Activated CD4-positive, alpha-beta T cell treated with anti-CD3 and anti-CD28 coated beads, Interleukin-2, amount 50 U/mL, for 4 hours (primary cell): Measurements from ENCODE around the gene ATP1A1.
A peak's percentile ranks its signal among the peaks of the same experiment; 100 is the strongest.

ENCODE experiments used
- DNase-seq, 2 experiments: peaks; one replicate each; pipeline ENCODE4 v3.0.0-alpha.2; 2020

The ATP1A1 gene

DNA sequence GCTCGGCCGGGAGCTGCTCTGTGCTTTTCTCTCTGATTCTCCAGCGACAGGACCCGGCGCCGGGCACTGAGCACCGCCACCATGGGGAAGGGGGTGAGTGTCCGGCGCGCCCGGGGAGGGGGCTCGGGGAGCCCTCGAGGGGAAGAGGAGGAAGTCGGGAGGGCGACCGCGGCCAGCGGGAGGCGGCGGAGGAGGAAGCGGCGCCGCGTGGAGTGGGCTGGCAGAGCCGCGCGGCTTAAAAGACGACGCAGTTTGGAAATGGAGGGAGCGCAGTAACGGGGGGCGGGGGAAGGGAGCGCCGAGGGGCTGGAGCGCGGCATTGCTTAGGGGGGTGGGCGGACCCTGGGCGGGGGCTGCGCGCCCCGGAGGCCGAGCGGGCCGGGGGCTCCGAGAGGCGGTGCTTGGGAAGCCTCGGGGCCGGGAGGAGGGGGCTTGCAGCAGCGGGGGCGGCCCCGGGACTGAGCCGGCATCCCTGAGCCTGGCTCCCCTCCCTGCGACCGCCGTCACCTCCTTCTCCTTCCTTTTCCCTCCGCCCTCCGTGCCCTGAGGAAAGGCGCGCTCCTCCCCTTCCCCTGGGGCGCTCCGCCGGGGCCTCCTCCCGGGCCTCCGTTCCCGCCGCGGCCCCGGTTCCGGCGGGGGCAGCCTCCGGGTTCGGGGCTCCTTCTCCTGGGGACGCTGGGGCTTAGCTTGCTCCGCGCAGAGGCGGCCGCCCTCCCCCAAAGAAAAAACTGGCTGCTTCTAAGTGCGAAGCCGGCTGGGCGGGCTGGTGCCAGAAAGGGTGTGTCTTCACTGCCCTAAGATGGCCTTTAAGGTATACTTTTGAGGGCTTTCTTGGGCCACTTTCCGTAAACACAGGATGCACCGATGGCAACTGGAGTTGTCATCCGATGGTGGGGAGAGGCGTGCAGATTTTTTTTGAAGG, 648 bp downstream of the ATP1A1 start:
- DNase-seq = peak; percentile 41 to 42

GRCh38 chr1:116374353-116375147, 1.5 kb downstream of the ATP1A1 start:
- no peak for DNase-seq

- DNase-seq = no peak
Observed at GRCh38 chr1:116375148-116375886, 2.3 kb downstream of the ATP1A1 start.

DNA sequence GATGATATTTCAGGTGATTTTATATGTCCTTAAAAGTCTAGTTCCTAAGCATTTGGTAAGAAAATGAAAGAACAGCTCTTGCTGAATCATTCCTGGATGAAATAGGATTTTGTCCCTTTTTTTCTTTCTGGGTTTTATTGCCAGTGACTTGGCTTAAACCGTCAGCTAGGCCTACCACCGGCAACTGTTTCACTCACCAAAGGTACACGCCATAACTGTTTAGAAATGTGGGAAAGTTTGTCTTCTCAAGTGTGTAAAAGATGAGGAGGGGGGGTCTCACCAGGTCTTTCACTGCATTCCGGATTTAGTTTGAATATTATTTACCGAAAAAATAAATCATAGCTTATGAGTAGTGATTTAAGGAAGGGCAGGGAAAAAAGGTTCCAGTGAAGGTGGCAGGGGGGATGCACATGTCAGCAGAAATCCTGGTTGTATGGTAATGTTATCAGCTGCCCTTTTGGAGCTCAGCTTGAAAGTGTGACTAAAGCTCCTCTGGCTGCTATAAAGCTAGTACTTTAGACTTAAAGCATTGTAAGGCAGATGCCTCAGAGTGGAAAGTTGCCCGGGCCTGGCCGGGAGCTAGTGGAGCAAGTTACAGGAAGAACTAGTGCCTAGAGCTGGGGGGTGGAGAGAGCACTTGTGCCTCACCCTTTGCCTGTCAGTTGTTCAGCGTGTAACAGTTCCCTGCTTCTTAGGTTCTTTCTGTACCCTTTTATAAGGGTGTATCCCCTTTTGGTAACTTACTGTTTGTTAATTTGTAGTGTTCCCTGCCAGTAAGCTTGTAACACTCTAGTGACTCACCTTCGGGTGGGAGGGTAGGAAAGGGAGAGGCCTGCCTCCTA, 3.1 kb downstream of the ATP1A1 start:
- peak; percentile 45 to 49 for DNase-seq

DNA sequence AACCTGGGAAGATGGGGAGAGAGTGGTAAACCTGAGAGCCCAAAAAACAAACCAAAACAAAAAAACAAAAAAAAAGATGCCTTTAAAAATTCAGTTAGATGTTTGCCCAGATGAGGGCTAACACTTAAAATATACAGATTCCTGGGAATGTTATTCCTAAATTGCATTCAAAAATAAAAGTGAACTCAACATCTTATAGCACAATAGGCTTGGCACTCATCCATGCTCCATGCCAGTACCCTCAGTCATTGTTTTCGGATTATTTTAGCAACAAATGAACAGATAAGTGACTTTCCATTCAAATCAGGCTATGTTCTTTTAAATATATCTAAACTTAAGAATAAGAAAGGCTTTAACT, 3.7 kb downstream of the ATP1A1 start:
- DNase-seq = no peak

- DNase-seq = no peak
Observed at GRCh38 chr1:116377541-116378529, 4.8 kb downstream of the ATP1A1 start.

DNA sequence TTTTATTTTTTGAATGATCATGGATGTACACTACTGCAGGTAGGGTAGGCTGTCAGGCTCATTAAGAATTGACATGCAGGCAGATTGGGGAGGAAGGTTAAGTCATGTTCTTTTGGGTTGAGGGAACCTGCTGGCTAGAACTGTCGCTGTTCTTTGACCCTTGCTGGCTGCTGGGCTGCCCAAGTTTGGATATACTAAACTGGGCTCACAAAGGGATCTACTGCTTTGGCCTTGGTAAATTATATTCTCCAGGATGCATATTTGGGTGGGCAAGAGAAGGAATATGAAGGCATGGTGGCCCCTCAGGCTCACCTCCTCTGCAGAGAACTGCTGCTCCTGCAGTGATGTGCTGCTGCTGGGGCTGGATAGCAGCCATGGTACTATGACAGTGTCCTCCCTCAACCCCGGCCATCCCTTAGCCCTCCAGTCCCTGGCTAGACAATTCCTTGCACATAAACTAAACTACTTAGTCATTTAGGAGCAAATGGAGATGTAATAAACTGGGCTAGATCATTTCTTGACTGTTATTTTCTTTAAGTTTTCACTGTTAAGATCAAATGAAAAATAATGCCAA, 6.1 kb downstream of the ATP1A1 start:
- no peak for DNase-seq

DNA sequence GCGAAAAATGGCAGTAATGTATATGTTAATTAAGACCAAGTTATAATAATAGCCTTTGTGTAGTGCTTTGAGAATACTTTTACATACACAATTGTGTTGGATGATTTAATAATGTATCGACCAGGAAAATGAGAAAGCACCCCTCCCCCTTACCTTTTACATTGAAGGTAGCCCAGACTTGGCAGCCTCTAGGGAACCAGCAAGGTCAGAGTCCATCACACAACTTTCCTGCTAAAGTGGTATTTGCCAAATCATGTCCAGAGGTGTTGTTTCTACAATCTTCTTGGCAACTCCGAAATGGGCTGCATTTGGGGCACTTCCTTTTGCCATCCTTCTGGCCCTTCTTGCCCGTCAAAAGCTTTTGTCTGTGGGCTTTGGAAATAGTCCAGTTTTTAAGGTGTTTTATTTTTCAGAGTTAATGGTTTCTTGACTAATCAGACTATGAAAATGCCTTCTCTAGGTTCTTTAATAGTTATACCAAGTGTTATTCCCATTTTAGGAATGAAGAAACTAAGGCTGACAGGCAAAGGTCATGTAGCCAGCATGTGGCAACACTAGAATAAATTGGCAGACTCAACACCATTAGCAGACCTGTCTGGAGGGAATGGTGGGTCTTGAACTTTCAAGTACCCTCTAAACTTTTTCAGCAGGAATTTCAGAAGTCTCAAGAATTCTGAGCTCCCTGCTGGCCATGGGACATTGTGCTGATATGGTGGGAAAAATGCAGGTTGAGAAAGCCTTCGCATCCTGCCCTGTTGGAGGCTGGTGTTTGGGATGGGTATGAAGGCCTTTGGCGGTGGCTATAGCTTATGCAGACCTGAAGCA, 6.8 kb downstream of the ATP1A1 start:
- DNase-seq = no peak

DNA sequence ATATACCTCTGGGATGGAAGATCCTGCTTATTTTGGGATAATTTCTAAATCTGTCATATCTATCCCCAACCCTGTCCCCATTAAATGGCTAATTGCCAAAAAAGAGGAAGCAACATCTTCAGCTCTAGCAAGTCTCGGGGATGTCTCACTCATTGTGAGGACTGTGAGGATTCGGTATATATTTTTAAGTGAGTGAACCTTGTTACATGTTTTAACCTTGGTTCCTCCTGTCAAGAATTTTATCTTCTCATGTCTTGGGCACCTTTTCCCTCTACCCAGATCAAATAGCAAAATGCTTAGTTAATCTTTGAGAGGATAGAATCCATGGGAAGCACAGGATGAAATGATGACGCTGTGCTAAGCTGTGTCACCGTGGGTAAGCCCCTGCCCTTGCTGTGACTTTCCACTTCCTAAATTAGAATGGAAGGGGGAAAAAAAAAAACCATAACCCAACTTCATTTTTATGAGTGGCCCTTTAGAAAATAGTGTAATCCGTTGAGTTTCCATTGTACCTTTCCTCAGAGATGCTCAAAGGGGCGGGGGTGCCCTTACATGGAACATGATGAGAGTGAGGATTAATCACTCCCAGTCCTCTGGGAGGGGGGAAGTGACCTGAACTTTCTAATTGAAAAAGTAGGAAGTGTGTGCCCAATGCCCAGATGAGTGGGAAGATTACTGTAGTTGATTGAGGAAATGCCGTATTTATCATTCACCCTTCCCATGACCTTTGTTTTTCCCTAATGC, 7.6 kb downstream of the ATP1A1 start:
- no peak for DNase-seq

GRCh38 chr1:116382321-116382720, 9.3 kb downstream of the ATP1A1 start:
- no peak for DNase-seq

DNA sequence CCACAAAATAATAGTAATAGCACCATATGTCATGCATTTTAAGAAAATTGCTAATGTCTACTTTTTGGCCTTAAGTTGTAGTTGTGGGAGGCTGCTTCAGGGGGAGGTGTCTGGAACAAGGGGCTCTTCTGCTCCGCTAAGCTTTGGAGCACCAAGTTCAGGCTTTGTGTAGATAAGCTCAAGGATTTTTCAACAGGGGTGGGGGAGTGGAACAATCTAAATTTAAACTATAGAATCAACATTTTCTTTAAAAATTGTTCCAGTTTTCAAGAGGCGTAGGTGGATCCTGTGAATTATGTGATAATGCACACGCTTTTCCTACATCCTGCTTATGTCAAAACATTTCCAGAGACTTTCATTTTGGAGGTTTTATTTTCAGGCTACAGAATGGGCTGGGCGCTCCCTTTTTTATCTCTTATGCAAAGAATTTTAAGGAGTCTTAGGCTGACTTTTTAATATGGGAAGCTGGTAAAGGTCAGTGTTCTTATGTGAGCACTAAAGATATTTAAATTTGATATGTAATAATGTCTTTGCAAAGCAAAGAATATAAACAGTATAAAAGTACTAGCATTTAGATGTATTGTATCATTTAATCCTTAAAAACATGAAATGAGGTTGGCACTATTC, 9.9 kb downstream of the ATP1A1 start:
- no peak for DNase-seq

- DNase-seq = no peak
Observed at GRCh38 chr1:116386042-116386441, 13.0 kb downstream of the ATP1A1 start.

- DNase-seq = no peak
Observed at GRCh38 chr1:116387551-116387950, 14.5 kb downstream of the ATP1A1 start.

GRCh38 chr1:116388122-116388521, 15.1 kb downstream of the ATP1A1 start:
- DNase-seq = no peak

GRCh38 chr1:116389013-116389412, 16.0 kb downstream of the ATP1A1 start:
- no peak for DNase-seq

- no peak for DNase-seq
Observed at GRCh38 chr1:116389686-116390085, 16.6 kb downstream of the ATP1A1 start.

DNA sequence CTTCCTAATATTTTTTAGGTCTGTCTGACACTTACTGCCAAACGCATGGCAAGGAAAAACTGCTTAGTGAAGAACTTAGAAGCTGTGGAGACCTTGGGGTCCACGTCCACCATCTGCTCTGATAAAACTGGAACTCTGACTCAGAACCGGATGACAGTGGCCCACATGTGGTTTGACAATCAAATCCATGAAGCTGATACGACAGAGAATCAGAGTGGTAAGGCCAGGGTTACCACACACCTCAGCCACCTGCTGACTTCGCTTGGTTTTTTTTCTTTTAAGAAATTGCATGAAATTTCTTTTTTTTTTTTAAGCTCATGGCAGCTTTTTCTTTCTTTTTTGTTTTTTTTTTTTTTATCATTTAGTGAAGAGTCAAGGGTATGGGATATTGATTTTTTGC, 17.2 kb downstream of the ATP1A1 start:
- DNase-seq = peak; percentile 25 to 26

- no peak for DNase-seq
Observed at GRCh38 chr1:116391185-116391584, 18.1 kb downstream of the ATP1A1 start.
